HG02943 (cell line): Measurements from ENCODE around the gene RIN1.
"Not testable (repeated sequence)": the region's sequence is repeated elsewhere in the genome, so short reads cannot be mapped to it uniquely, and the experiment has no call there.

Experiments
- ATAC-seq: cut with Tn5 transposase; IDR thresholded peaks from one replicate; pipeline ENCODE4 v1.9.1; 2021; ENCODE audit warnings: mild to moderate bottlenecking, low read depth, moderate library complexity; ENCODE audit not compliant: unreplicated experiment

RIN1 gene

GRCh38 chr11:66321606-66322005, 14.6 kb downstream of the RIN1 start:
- ATAC-seq: no peak

GRCh38 chr11:66320748-66321147, 15.5 kb downstream of the RIN1 start:
- ATAC-seq: not testable (repeated sequence)

GRCh38 chr11:66320289-66320688, 15.9 kb downstream of the RIN1 start:
- ATAC-seq: not testable (repeated sequence)

- no peak for ATAC-seq
Observed at GRCh38 chr11:66318600-66318970, 17.6 kb downstream of the RIN1 start.

GRCh38 chr11:66317723-66318599, 18.3 kb downstream of the RIN1 start:
- no peak for ATAC-seq

GRCh38 chr11:66317322-66317722, 18.9 kb downstream of the RIN1 start:
- ATAC-seq: no peak

- no peak for ATAC-seq
Observed at GRCh38 chr11:66316849-66317251, 19.4 kb downstream of the RIN1 start, which contains the start of gene CD248. Gene CD248, minus strand, starts transcription at chr11:66317044. Its CDS starts 17 bp downstream, at chr11:66317027.

GRCh38 chr11:66315921-66316811, 20.1 kb downstream of the RIN1 start:
- no peak for ATAC-seq

- no peak for ATAC-seq
Observed at GRCh38 chr11:66315498-66315885, 20.7 kb downstream of the RIN1 start.

GRCh38 chr11:66314561-66315497, 21.4 kb downstream of the RIN1 start:
- no peak for ATAC-seq

GRCh38 chr11:66314186-66314501, 22.1 kb downstream of the RIN1 start:
- no peak for ATAC-seq

GRCh38 chr11:66313321-66314185, 22.7 kb downstream of the RIN1 start:
- no peak for ATAC-seq

GRCh38 chr11:66312549-66313320, 23.5 kb downstream of the RIN1 start:
- ATAC-seq: peak; percentile 55

- ATAC-seq: peak; percentile 61
Observed at GRCh38 chr11:66311965-66312548, 24.2 kb downstream of the RIN1 start.

GRCh38 chr11:66311470-66311964, 24.7 kb downstream of the RIN1 start:
- no peak for ATAC-seq

- ATAC-seq: not testable (repeated sequence)
Observed at GRCh38 chr11:66310803-66311440, 25.3 kb downstream of the RIN1 start.

GRCh38 chr11:66310324-66310723, 25.9 kb downstream of the RIN1 start:
- no peak for ATAC-seq

- no peak for ATAC-seq
Observed at GRCh38 chr11:66309475-66309874, 26.8 kb downstream of the RIN1 start.
